ENCODE results near the gene CTBP1. TPM values are rescaled to one million over a fixed set of nuclear protein-coding genes. Genes with fewer than 3 reads are reported as not detected.

Gene CTBP1
- total RNA-seq, 1 donor from 2014 or later: 165 TPM

DNA sequence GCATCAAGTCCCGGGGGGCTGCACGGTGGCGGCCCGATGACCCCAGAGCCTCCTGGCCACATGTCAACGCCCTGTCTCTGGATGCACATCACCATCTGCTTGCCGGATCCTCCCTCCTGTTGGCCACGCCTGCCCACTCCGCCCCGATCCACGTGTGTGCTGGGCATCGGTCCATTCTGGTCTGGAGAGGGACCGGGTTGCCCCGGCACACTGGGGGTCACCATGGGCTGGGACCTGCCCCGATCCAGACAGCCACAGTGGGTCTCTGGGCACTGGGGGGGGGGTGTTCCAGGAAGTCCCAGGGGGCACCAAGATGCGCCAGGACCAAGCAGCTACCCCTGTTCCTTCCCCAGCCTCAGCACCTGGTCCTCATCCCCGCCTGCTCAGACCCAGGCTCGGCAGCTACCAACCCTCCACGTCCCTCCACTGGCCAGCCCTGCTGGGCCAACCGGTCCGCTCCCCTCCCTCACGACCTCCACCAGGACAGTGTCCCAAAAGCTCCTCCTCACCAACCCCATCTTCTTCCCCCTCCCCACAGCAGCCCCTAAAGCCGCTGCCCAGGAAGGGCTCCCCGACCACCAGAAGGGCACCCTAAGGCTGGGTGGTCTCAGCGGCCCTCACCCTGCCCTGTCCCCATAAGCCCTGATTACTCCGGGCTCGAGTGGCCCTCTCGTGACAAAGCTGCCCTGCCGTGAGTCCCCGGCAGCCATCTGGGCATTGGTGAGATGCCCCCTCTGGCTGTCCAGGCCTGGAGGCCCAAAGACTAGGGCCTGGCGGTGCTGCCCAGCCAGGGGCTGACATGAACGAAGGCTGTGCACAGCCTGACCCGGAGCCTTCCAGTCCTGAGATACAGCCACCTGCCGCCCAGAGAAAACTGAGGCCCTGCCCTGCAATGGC is 4.6 kb downstream of the CTBP1 start:
- Mint-ChIP-seq H3K4me3 (peak overlapping the region; percentile 52), H3K9me3 (no peaks in the 10 kb centered on the region), H3K36me3 (no peaks in the 10 kb centered on the region), H3K4me1 (ENCODE audit: unreplicated experiment) (peaks cover 26% of the 10 kb centered on the region), H3K27me3 (no peaks in the 10 kb centered on the region), H3K27ac (no peak overlapping the region)
- DNase-seq (ENCODE audit: extremely low spot score, unreplicated experiment): no peak
- TF ChIP-seq, protein P1, sequence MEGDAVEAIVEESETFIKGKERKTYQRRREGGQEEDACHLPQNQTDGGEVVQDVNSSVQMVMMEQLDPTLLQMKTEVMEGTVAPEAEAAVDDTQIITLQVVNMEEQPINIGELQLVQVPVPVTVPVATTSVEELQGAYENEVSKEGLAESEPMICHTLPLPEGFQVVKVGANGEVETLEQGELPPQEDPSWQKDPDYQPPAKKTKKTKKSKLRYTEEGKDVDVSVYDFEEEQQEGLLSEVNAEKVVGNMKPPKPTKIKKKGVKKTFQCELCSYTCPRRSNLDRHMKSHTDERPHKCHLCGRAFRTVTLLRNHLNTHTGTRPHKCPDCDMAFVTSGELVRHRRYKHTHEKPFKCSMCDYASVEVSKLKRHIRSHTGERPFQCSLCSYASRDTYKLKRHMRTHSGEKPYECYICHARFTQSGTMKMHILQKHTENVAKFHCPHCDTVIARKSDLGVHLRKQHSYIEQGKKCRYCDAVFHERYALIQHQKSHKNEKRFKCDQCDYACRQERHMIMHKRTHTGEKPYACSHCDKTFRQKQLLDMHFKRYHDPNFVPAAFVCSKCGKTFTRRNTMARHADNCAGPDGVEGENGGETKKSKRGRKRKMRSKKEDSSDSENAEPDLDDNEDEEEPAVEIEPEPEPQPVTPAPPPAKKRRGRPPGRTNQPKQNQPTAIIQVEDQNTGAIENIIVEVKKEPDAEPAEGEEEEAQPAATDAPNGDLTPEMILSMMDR (conservative IDR thresholded peaks at IDR 0.05): no peak

DNA sequence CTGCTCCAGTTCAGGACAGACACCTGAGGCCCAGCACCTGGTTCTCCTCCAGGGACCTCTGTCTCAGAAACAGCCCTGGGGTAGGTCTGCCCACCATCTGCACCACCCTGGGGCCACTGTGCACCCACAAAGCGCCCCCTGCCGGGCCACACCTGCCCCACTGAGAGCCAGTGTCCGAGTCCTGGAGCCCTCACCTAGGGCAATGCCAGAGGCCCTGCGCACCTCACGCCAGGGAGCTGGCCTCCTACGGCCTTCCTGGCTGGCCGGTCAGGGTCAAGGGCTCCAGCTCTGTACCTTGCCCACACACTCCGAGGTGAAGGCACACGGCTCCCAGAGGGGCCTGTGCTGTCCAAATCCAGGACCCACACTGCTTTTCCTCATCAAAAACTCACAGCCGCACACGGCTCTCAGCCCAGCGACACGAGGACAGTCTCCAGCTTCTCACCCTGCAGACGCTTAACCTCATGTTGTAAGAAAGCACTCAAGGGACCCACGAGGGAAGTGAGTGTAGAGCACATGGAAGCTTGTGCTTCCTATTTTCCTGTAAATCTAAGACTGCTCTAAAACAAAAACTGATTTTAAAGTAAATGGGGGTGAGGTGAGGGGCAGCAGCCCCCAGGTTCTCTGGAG is 5.4 kb downstream of the CTBP1 start:
- Mint-ChIP-seq H3K4me3 (no peak overlapping the region), H3K9me3 (no peaks in the 10 kb centered on the region), H3K27ac (no peak overlapping the region), H3K4me1 (ENCODE audit: unreplicated experiment) (peaks cover 26% of the 10 kb centered on the region), H3K27me3 (no peaks in the 10 kb centered on the region), H3K36me3 (no peaks in the 10 kb centered on the region)
- DNase-seq (ENCODE audit: extremely low spot score, unreplicated experiment): no peak
- TF ChIP-seq, protein P1 (conservative IDR thresholded peaks at IDR 0.05): no peak

DNA sequence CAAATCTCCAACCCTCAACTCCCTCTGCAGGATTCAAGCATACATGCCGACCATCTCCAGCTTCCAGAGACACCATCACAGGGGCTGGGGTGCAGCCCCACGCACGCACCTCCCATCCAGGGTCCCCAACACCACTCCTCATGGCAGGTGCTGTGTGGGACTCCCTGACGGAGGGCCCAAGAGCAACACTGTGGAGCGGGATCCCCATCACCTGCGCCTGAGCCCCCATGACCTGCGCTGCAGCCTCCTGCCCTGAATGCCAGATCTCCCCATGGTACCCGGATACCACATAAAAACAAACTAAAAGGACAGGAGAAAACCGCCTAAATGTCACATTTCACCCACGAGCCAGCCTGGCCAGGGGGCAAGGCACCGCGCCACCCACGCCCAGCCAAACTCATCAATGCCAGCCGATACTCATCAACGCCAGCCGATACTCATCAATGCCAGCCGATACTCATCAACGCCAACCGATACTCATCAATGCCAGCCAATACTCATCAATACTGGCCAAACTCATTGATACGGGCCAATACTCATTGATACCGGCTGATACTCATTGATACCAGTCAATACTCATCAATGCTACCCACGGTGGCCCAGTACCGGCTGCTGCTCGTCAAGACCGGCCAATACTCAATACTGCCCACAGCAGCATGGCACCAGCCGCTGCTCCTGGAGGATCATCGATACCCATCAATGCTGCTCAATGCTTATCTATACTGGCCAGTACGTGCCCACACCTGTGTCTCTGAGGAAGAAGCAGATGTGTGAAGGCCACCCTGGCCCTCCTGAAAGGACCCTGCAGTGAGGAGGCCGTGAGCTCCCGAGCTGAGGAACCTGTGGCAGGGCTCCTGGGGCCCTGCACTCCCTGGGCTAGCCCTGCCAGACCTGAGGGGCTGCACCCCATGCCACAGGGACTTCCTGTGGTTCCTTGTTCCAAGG is 6.2 kb downstream of the CTBP1 start:
- no peak for DNase-seq (ENCODE audit: extremely low spot score, unreplicated experiment)

DNA sequence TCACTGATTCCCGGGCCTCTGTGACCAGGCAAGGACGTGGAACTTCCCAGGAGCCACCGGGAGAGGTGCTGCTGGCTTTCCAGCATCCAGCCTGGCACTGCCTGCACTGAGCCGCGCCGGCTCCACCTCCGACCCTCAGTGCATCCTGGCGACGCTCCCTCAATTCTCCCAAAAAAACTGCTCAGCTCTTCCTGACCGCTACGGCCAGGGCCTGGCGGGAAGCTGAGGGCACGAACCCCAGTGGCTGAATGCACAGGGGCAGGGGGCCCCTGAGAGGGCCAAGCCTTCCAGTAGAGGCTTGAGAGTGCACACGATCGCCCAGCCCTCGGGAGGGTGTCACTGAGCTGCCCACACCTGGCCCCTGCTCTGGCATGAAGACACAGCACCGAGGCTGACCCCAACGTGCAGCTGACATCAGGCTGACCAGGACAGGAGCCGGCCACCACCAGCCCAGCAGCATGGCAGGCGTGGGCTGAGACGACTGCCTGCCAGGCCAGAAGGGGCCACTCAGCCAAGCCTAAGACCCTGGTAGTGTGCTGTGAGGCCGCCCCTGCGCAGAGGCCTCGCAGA is 6.9 kb downstream of the CTBP1 start:
- Mint-ChIP-seq H3K36me3 (no peaks in the 10 kb centered on the region), H3K4me1 (ENCODE audit: unreplicated experiment) (peaks cover 25% of the 10 kb centered on the region), H3K27me3 (no peaks in the 10 kb centered on the region), H3K4me3 (no peak overlapping the region), H3K27ac (no peak overlapping the region), H3K9me3 (no peaks in the 10 kb centered on the region)
- DNase-seq (ENCODE audit: extremely low spot score, unreplicated experiment): no peak
- TF ChIP-seq, protein P1 (conservative IDR thresholded peaks at IDR 0.05): no peak

More for the DNA sequence above, 6.2 kb downstream of the CTBP1 start:
- Mint-ChIP-seq H3K36me3 (no peaks in the 10 kb centered on the region), H3K4me3 (peak overlapping the region; percentile 46), H3K27ac (peak overlapping the region; percentile 25), H3K27me3 (no peaks in the 10 kb centered on the region), H3K9me3 (no peaks in the 10 kb centered on the region), H3K4me1 (ENCODE audit: unreplicated experiment) (peaks cover 26% of the 10 kb centered on the region)
- TF ChIP-seq, protein P1 (conservative IDR thresholded peaks at IDR 0.05): no peak

DNA sequence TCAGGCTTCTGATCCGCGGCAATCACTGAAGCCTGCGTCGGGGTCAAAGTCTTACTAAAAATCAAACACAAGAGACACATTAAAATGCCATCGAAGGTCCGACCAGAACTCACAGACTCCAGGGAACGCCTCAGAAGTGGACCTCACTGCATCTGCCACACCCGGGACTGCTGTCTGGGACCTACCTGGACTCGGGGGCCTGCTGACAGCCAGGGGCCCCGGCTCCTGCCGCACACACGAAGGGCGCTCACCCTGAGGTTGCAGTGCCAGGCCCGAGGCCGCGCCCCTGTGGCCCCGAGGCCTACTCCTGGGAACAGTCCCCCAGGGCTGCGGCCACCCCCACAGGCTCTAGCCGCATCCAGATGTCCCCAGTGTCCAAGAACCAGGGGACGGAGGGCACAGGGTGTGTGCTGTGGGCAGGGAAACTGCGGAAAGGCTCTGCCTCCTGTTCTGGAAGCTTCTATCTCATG is 7.4 kb downstream of the CTBP1 start:
- peaks cover 21% of the 10 kb centered on the region for H3K4me1 Mint-ChIP-seq (ENCODE audit: unreplicated experiment)

More for the DNA sequence above, 7.4 kb downstream of the CTBP1 start:
- no peak overlapping the region for H3K4me3 Mint-ChIP-seq
- H3K9me3 Mint-ChIP-seq: no peaks in the 10 kb centered on the region
- H3K27me3 Mint-ChIP-seq: no peaks in the 10 kb centered on the region
- no peak for DNase-seq (ENCODE audit: extremely low spot score, unreplicated experiment)
- no peak overlapping the region for H3K27ac Mint-ChIP-seq
- TF ChIP-seq, protein P1 (conservative IDR thresholded peaks at IDR 0.05): no peak
- no peaks in the 10 kb centered on the region for H3K36me3 Mint-ChIP-seq

Measured in type B pancreatic cell (in vitro differentiated cells).